HG03378 (cell line): Measurements from ENCODE around the gene MGAT4D.
"Not testable (repeated sequence)": the region's sequence is repeated elsewhere in the genome, so short reads cannot be mapped to it uniquely, and the experiment has no call there.

Source experiments
- ATAC-seq: cut with Tn5 transposase; IDR thresholded peaks from one replicate; pipeline ENCODE4 v1.9.1; 2021; ENCODE audit warnings: mild to moderate bottlenecking, moderate library complexity; ENCODE audit not compliant: unreplicated experiment

Gene MGAT4D

DNA sequence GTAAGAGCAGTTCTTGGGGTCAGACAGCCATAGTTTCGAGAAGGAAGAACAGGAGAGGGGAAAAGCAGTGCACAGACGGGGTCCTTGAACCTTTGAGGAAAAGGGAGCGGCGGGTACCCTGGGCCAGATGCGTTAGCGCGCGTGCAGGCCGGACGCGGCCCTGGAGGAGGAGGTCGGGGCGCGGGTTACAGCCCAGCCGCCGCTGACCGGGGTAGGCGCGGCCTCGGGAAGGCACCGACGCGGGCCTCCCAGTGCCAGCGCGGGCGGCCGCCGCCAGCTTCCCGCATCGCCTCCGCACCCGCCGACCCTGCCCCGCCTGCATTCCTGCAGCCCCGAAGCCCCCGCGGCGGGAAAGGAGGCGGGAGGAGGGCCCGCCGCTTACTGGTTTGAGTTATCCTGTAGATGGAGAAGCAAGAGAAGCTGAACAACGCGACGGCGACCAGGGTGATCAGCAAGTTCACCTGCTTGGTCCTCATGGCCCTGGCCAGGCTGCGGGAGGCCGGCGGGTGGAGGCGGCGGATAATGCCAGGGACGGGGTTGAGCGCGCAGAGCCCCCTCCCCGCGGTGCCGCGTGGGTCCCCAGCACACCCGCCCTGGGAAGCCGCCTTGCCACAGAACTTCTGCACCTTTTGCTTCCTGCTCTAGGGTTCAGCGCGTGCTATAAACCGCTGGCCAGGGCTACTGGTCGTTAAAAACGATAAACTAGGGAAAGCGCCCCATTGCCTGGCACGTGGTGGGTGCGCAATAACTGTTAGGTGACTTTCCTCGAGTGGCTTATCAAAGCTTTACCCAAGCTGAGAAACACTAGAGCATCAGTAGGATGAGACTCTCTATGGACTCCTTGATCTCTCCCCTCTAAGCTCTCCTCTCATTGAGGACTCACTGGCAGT lies at the start of gene MGAT4D:
Gene MGAT4D (minus strand): TSS at position 547 of the 890 bp plus-strand sequence. CDS start 71 bp downstream, at position 476.
- no peak for ATAC-seq

DNA sequence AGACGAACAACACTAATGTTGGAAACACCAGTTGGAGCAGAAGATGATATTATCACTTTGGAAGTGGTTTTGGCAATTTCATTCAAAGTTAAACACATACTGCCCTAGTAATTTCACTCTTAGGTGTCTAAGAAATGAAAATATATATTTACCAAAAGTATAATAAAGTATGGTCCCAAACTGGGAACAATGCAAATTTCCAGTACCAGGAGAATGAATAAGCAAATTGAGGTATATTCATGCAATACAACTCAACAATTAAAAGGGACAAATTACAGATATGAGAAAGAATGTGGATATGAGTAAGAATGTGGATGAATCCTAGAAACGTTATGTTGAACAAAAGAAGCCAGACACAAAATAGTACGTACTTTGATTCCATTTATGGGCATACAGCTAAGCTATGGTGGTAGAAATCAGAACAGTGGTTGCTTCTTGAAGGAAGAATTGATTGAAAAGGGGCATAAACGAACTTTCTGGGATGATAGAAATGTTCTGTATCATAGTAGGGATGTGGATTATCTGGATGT lies 35.9 kb upstream of the MGAT4D start:
- ATAC-seq = no peak

GRCh38 chr4:140529434-140529833 lies 31.3 kb upstream of the MGAT4D start:
- ATAC-seq = no peak

DNA sequence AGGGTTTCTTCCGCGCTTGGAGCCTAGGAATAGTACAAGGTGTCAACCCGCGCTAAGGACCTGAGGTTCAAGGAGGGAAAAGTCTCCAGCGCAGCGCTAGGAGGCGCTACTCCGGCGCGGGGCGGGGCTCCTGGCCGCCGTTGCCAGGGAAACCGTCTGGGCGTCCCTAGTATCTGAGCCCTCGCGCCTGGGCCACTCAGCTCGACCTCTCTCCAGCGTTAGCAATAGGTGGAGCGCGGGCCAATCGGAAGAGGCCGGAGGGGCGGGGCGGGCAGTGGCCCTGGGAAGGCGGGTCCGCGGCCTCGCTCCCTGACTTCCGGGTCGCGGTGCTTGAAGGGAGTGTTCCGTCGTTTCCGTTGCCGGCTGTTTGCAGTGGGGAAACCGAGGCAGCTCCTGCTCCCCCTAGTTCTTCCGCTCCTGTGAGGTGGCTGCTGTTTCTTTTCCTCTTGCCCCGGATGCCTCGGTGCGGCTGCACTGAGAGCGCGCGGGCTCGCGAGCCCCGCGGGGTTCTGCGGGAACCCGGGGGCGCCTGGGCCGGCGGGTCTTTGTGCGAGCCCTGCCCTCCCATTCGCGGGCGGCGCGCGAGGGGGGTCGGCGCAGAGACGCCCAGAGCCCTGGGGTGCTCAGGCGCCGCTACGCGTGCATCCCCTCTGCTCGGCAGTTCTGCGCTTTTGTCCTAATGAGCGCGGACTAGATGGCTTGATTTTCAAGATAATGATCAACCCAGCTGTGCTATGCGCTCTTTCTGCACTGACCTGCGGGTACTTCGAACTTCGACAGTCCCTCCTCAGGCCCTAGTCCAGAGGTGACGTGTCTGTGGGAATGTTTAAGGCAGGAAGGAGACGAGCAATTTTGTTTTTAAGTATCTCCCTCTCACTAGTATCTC lies 26.0 kb upstream of the MGAT4D start, which contains the start of gene ELMOD2:
Gene ELMOD2 (plus strand): TSS at position 312 of the 886 bp plus-strand sequence. CDS start 1,261 bp downstream, outside the sequence.
- peak; percentile 99 for ATAC-seq

DNA sequence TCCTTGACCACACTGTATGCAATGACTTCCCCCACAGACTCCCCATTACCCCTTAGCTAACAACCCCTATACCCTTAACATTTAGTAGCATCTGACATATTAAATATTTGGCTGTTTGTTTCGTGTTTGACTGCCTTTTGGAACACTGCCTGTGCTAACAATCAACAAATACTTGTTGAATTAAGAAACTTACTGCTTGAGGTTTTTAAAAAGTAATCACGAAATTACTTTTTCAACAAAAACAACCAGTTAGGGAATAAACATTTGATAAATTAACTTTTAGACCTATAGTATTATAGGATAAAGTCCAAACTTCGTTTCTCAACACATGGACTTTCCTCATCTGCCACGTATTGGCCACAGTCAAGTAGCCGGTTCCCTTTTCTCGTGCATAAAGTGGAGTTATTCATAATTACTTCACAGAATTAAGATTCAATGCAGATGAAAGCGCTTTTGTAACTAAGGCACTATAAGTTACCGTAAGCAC lies 25.3 kb upstream of the MGAT4D start:
- ATAC-seq = no peak

- ATAC-seq = no peak
Observed at GRCh38 chr4:140515423-140515822, 17.3 kb upstream of the MGAT4D start.

GRCh38 chr4:140513765-140514164 lies 15.7 kb upstream of the MGAT4D start:
- ATAC-seq = not testable (repeated sequence)

DNA sequence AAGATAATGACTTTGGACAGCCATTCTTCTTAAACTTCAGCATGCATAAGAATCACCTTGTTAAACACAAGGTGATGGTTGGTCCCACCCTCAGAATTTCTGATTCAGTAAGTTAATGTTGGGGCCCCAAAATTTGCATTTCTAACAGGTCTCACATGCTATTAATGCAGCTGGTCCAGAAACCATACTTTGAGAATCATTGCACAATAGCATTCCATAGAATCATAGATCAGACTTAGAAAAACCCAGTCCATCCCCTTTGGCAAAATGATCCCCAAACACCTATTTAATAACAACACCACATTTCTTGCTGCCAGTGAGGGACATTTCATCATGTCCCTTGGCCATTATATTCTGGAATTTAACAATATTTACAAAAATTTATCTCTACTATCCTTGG lies 6.2 kb upstream of the MGAT4D start:
- no peak for ATAC-seq

DNA sequence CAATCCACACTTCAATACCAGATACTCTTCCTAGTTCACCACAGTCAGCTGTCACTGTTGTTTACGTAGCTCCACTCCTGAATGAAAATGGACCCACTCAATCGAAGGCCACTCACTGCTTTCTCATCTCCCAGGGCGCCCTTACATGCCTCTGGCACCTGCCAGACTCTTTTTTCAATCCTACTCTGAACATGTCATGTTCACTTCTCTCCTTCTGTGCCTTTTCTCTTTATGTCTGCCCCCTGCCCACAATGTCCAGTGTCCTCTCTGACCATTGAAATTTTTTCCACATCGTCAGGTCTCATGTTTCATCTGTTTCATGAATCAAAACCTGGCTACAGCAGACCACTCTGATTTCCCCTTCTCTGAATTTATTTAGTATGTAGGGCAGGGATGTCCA lies 1.3 kb upstream of the MGAT4D start:
- ATAC-seq = no peak

DNA sequence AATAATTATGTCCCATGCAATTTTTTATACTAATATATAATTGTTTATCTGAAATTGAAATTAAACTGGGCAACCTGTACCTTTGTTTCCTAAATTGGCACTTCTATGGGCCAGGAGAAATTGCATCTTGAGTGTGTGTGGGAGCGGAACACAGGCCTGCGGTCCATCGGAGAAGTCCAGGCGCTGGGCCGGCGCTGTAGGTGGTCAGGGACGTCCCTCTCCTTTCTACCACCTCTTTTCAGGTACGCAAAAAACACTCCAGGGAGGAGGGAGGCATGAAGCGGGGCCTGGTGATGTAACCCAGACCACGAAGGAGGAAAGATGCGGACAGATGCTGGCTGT lies 717 bp downstream of the MGAT4D start:
- ATAC-seq = no peak

GRCh38 chr4:140485939-140486338 lies 12.2 kb downstream of the MGAT4D start:
- ATAC-seq = no peak

GRCh38 chr4:140483445-140483844 lies 14.6 kb downstream of the MGAT4D start:
- no peak for ATAC-seq

DNA sequence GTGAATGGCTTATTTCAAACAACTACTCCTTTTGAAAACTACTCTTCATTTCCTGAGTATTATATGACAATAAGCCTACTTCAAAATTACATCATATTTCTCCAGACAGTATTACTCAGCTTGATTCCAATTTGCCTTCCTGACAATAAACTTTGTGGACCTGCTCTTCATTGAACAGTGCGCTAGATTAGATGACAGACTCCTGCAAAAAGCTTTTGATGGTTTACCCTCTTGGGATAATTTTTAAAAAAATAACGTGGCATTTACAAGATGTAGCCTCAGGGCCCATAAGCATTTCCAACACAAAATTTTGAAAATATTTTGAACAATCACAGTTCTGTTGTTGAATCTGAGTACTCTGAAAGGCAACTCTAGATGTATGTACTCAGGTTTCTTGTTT lies 25.9 kb downstream of the MGAT4D start:
- ATAC-seq = no peak

GRCh38 chr4:140469791-140470733 lies 28.0 kb downstream of the MGAT4D start:
- no peak for ATAC-seq

- ATAC-seq = no peak
Observed at GRCh38 chr4:140466146-140466545, 31.9 kb downstream of the MGAT4D start.

DNA sequence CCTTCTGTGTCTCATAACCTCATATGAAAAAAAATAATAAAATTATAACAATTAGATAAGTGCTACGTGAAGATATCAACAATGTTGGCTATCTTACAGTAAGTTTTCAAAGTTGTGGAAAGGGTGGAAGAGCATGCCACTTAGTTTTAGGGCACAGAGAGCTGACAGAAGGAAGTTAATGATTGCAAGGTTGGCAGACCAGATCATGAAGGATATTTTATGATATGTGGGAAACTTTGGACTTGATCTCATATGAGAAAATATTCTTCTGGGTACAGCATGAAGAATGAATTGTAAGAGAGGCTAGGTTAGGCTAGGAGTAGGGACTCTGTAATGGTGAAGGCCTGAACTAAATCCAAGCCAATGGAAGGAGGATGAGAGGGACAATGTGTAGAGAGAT lies 34.5 kb downstream of the MGAT4D start:
- ATAC-seq = no peak

- no peak for ATAC-seq
Observed at GRCh38 chr4:140463182-140463581, 34.9 kb downstream of the MGAT4D start.

GRCh38 chr4:140450352-140450751 lies 47.7 kb downstream of the MGAT4D start:
- no peak for ATAC-seq

DNA sequence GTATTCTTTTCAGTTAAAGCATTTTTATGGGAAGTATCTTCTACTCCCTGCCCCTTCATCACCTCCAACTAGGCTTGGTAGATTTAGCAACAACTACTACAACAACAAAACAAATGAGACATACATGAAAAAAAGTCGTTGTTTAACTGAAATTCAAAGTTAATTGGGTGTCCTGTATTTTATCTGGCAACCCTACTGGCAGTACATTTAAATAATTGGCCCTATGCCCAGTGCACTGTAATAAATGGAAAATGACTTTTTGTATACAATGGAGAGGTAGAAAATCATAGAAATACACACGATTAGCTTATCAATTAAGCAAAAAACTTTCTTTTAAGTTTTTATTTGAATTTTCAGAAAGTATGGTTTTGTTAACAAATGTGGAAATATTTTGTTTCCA lies 49.3 kb downstream of the MGAT4D start:
- no peak for ATAC-seq

GRCh38 chr4:140448162-140448561 lies 49.9 kb downstream of the MGAT4D start:
- no peak for ATAC-seq
